HG02798 (cell line): ENCODE results near the gene VTCN1.

ENCODE experiments used
- ATAC-seq: cut with Tn5 transposase; IDR thresholded peaks from one replicate; pipeline ENCODE4 v1.9.1; 2021; ENCODE audit warnings: mild to moderate bottlenecking; ENCODE audit not compliant: unreplicated experiment, poor library complexity

The VTCN1 gene

DNA sequence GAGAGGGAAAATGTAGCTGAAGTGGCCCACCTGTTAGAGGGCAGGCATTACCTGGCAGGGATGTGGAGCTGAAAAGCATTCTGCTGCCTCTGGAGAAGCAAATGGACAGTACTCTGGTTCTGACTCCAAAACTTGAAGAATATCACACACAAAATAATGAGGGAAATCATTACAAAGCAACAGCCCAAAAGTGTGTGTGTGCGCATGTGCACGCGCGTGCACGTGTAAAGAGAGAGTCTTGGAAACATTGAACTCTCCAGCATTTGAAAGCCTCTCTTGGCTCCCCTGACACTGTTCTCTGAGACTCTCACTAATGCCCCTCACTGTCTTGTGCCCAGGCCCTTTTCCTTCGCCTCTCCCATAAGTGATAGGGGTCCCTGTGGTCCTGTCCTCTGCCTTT is 2.3 kb upstream of the VTCN1 start:
- ATAC-seq, result no peak

- ATAC-seq, result no peak
These were observed 341 bp downstream of the VTCN1 start for GRCh38 chr1:117210386-117210785.

- no peak for ATAC-seq
These were observed 1.6 kb downstream of the VTCN1 start for GRCh38 chr1:117209094-117209493.

- no peak for ATAC-seq
These were observed 2.1 kb downstream of the VTCN1 start for GRCh38 chr1:117208580-117208979.

GRCh38 chr1:117205368-117205767 is 5.4 kb downstream of the VTCN1 start:
- ATAC-seq, result no peak

DNA sequence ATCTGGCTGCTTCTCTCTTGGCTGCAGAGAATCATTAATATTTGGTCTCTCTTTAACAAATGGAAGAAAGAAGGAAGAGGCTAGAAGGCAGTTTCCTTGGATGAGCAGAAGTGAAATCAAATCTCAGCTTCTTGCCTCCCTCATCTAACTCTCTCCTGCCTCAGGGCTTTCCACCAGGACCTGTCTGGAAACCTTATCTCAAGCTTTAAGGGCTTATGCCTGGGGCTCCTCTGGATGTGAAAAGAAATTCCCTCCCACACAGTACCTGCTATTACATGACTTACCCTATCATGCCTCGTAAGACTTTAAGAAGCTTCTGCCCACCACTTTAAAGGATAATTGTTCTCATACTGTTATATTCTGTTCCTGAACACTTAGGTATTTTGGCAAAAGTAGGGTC is 8.9 kb downstream of the VTCN1 start:
- no peak for ATAC-seq

GRCh38 chr1:117198097-117198496 is 12.6 kb downstream of the VTCN1 start:
- no peak for ATAC-seq

GRCh38 chr1:117189726-117190125 is 21.0 kb downstream of the VTCN1 start:
- no peak for ATAC-seq

- no peak for ATAC-seq
These were observed 21.8 kb downstream of the VTCN1 start for GRCh38 chr1:117188816-117189437.

DNA sequence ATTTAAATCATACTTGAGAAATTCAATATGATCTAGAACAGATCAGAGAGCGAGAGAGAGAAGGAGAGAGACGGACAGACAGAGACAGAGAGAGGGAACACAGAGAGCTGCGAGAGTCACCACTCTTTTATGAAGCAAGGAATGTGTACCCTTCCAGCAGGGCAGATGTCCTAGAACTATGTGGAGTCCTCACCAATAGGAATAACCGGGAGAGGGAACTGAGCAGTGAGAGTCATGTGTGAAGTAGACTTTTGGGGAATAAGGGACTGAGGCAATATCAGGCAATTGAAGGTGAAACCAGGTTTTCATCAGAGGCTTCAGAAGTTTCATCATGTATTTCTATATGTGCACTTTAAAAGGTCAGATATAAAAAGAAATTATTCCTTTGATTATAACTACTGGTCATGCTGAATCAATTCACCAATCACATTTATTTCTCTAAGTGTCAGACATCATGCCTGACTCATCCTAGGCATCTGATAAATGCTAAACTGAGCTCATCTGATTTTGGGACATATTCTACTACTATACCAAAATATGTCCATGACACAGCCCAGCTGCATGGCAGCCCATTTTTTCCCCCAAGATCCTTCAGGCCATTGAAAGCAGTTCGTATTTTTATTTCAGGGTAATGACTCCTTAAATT is 22.4 kb downstream of the VTCN1 start:
- ATAC-seq, result no peak

GRCh38 chr1:117183112-117183511 is 27.6 kb downstream of the VTCN1 start:
- ATAC-seq, result no peak

GRCh38 chr1:117182319-117182718 is 28.4 kb downstream of the VTCN1 start:
- ATAC-seq, result no peak

- no peak for ATAC-seq
These were observed 29.1 kb downstream of the VTCN1 start for GRCh38 chr1:117181630-117182041.

DNA sequence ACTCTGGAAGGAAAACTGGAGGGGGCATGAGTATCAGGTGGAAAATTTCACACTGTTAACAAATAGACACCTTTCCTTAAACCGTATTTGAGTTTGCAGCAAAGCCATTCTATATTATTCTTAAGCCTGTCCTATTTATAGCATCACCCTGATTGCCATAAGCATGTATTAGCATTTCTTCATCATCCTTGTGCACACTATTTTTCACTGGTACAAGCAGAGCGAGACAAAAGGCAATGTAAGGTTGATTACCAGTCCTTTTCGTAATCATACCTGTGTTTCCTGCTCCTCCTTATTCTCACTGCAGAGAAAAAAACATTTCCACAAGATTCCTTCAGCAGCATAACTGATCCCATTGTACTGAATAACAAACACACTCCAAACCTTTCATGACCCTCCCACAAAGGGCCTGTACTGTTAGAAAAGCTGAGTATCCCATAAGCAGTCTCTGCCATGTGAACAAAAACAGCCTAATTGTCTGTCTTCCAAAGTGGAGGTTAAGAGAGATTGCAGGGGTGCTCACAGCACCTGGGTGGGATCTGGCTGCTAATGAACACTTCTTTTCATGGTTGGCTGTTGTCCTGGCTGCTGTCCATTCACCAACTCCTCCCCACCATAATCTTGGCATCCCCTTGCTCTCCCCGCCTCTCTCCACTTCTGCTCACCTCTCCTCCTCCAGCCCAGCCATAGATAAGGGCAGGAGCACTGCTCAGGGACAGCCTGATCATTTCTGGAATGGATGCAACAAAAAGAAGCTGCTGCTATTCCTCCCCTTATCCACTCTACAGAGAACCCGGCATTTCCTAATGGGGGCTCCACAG is 30.4 kb downstream of the VTCN1 start:
- ATAC-seq, result no peak

DNA sequence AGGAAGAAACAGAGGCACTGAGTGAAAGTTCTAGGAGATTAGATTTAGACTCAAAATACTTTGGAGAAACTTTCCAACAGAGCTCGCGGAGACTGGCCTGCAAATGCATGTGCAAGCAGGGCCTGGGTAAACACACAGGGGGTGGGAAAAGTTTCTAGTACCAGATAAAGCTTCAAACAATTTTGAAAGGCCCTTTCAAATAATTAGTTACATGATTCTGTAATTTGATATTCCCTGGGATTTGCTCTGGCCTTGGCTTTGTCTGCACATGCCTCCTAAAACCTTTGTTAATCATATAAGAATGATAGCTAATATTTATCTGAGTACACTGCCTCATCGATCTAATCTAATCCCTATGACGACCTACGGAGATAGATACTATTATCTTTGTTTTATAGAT is 31.3 kb downstream of the VTCN1 start:
- no peak for ATAC-seq

- ATAC-seq, result no peak
These were observed 32.0 kb downstream of the VTCN1 start for GRCh38 chr1:117178756-117179155.

DNA sequence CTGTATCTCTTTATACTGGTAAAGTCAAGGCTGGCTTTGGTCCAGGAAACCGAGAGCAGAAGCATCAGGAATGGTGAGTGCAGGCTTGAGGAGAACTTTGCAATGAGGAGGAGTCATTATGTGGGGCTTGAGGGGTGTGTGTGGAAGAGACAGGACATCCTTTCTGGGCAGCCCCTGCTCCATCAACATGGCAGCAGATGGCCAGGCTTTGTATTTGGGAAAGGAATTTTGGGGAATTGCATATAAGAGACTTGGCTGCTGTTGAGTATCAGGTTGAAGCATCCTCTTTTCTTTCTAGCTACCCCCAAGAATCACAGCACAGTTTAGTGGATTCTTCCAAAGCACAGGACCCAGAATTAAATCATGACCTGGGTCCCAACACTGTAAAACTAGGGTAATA is 33.4 kb downstream of the VTCN1 start:
- ATAC-seq, result no peak

DNA sequence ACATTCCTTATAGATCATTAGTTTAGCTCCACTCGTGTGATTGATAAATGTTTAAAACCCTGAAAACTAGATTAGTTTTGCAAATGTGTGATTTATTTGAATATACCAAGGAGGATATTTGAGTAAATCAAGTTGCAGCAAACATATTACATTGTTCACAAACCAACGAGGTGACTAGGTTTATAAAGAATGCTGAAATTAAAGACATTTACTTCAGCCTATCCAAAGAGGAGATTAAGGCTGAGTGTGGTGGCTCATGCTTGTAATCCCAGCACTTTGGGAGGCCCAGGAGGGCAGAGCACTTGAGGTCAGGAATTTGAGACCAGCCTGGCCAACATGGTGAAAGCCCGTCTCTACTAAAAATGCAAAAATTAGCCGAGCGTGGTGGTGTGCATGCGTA is 34.1 kb downstream of the VTCN1 start:
- no peak for ATAC-seq

DNA sequence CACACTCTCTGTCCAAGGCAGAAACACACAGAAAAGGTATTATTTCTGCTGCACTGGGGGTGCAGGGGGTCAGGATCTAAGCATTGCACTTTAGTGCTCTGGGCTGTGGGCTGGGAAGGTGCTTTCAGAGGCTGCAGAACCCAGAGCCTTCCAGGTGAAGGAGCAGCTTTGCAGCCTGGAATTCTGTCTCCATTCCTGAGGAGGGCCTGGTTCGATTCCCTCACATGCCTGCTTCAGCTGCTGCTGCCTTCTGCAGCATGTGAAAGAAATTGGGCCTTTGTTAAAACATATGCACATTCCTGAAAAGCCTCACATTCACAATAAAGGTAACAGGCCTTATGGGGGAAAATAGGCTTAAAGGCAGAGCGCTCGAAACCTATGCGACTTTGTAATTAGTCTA is 35.9 kb downstream of the VTCN1 start:
- no peak for ATAC-seq

GRCh38 chr1:117173691-117174090 is 37.0 kb downstream of the VTCN1 start:
- ATAC-seq, result no peak

GRCh38 chr1:117173006-117173405 is 37.7 kb downstream of the VTCN1 start:
- ATAC-seq, result no peak
